SK-N-SH (cell line): ENCODE data around the gene NOTCH4. TPM values are rescaled to one million over a fixed set of nuclear protein-coding genes. Genes with fewer than 3 reads are reported as not detected.

Source experiments
- CTCF ChIA-PET: fragments of 300-600, 350-600 bp; formaldehyde crosslinking; extraction: SDS; loops from one replicate; lab custom pipeline; 2021; lab: Yijun Ruan, JAX
- POLR2A ChIA-PET: fragments of 350-600 bp; sonication (Branson Sonifier 250); formaldehyde crosslinking; extraction: SDS; loops from one replicate; lab custom pipeline; 2020; ENCODE audit warnings: antibody characterized with exemption, inconsistent platforms; lab: Yijun Ruan, JAX
- DNase-seq: peaks from one replicate; pipeline ENCODE4 v3.0.0; 2012
- H2AFZ ChIP-seq: fragments of 200-600 bp; sonication (generic); 2 replicates; pipeline ENCODE4 v1.8.1; 2016; ENCODE audit warnings: antibody characterized with exemption, mild to moderate bottlenecking, low read depth
- H3F3A ChIP-seq: fragments of 200-600 bp; sonication (generic); replicated peaks from 2 replicates; pipeline ENCODE3; 2016; ENCODE audit warnings: antibody characterized with exemption, mild to moderate bottlenecking; ENCODE audit not compliant: insufficient read depth
- H3K27ac ChIP-seq, 2 experiments: fragments of 200-500 bp in 1 of 2; fragments of 200-600 bp in 1 of 2; sonication (Bioruptor generic) in 1 of 2; sonication (generic), shearing (Covaris generic) in 1 of 2; 2 replicates each; pipeline versions ENCODE4 v1.5.1 to v1.6.1; 2014 to 2016; ENCODE audit warnings: low read depth in 2 of 2, inconsistent platforms in 1 of 2, low read length in 1 of 2, mild to moderate bottlenecking in 1 of 2, mixed read lengths in 1 of 2
- H3K27me3 ChIP-seq: fragments of 200-600 bp; sonication (generic), shearing (Covaris generic); 2 replicates; pipeline ENCODE4 v1.6.1; 2016; ENCODE audit warnings: mixed run types; ENCODE audit not compliant: insufficient read depth
- H3K36me3 ChIP-seq, 2 experiments: fragments of 200-500 bp in 1 of 2; fragments of 200-600 bp in 1 of 2; sonication (Bioruptor generic) in 1 of 2; sonication (generic) in 1 of 2; replicated peaks in 1 of 2; 2 replicates each; pipeline versions ENCODE3 to v1.5.1; 2014 to 2016; ENCODE audit warnings: low read length in 1 of 2, mild to moderate bottlenecking in 1 of 2; ENCODE audit not compliant: insufficient read depth in 2 of 2, control insufficient read depth in 1 of 2
- H3K4me1 ChIP-seq, 2 experiments: fragments of 200-500 bp in 1 of 2; fragments of 200-600 bp in 1 of 2; sonication (Bioruptor generic) in 1 of 2; sonication (generic), shearing (Covaris generic) in 1 of 2; 2 replicates each; pipeline versions ENCODE4 v1.5.1 to v1.6.1; 2014 to 2016; ENCODE audit warnings: low read depth in 1 of 2, low read length in 1 of 2, mixed run types in 1 of 2; ENCODE audit not compliant: insufficient read depth in 2 of 2, control insufficient read depth in 1 of 2
- H3K4me2 ChIP-seq: fragments of 200-600 bp; sonication (generic), shearing (Covaris generic); 2 replicates; pipeline ENCODE4 v1.6.1; 2017; ENCODE audit warnings: mixed run types
- H3K4me3 ChIP-seq, 2 experiments: fragments of 200-500 bp in 1 of 2; fragments of 200-600 bp in 1 of 2; sonication (Bioruptor generic) in 1 of 2; sonication (generic), shearing (Covaris generic) in 1 of 2; 2 replicates each; pipeline versions ENCODE4 v1.5.1 to v1.8.1; 2014 to 2016; ENCODE audit warnings: low read depth in 2 of 2, inconsistent platforms in 1 of 2, low read length in 1 of 2, mild to moderate bottlenecking in 1 of 2, mixed read lengths in 1 of 2, moderate library complexity in 1 of 2
- H3K79me2 ChIP-seq: fragments of 200-600 bp; sonication (generic); 2 replicates; pipeline ENCODE4 v1.8.1; 2017; ENCODE audit warnings: mild to moderate bottlenecking; ENCODE audit not compliant: insufficient read depth
- H3K9ac ChIP-seq: fragments of 200-600 bp; sonication (generic); 2 replicates; pipeline ENCODE4 v1.6.1; 2017; ENCODE audit warnings: mixed run types
- H3K9me2 ChIP-seq: fragments of 200-600 bp; sonication (generic); 2 replicates; pipeline ENCODE4 v1.6.1; 2017; ENCODE audit warnings: mixed run types
- H3K9me3 ChIP-seq: fragments of 200-600 bp; sonication (generic); 2 replicates; pipeline ENCODE4 v1.6.1; 2017; ENCODE audit warnings: mixed run types, mild to moderate bottlenecking, moderate library complexity
- H4K20me1 ChIP-seq: fragments of 200-600 bp; sonication (generic); 2 replicates; pipeline ENCODE4 v1.6.1; 2017; ENCODE audit warnings: mild to moderate bottlenecking, mixed run types; ENCODE audit not compliant: insufficient read depth
- EZH2phosphoT487 ChIP-seq: fragments of 200-600 bp; sonication (generic); IDR thresholded peaks from 2 replicates; pipeline ENCODE4 v1.6.1; 2017; ENCODE audit warnings: low read depth, mixed run types, mild to moderate bottlenecking, antibody characterized with exemption, moderate library complexity, borderline replicate concordance
- FOSL2 ChIP-seq: IDR thresholded peaks from 2 replicates; pipeline ENCODE4 v1.4.0; 2012; ENCODE audit warnings: low read depth, mild to moderate bottlenecking, moderate library complexity, borderline replicate concordance
- FOXJ3 ChIP-seq: sonication (generic); formaldehyde crosslinking; IDR thresholded peaks from 2 replicates; pipeline ENCODE4 v1.5.1; 2020; ENCODE audit warnings: mild to moderate bottlenecking, missing genetic modification reagents
- JUND ChIP-seq: IDR thresholded peaks from 2 replicates; pipeline ENCODE4 v1.4.0; 2012
- MEF2A ChIP-seq: IDR thresholded peaks from 2 replicates; pipeline ENCODE4 v1.4.0; 2012; ENCODE audit warnings: low read depth, borderline replicate concordance
- NFIC ChIP-seq: IDR thresholded peaks from 2 replicates; pipeline ENCODE4 v1.4.0; 2012; ENCODE audit warnings: borderline replicate concordance
- RAD21 ChIP-seq: IDR thresholded peaks from 2 replicates; pipeline ENCODE4 v1.6.1; 2012; ENCODE audit warnings: mild to moderate bottlenecking, low read length
- RCOR1 ChIP-seq: fragments of 150-350 bp; IDR thresholded peaks from 2 replicates; pipeline ENCODE4 v1.6.1; 2017; ENCODE audit warnings: antibody characterized with exemption, low read length
- REST ChIP-seq: IDR thresholded peaks from 2 replicates; pipeline ENCODE4 v1.6.1; 2012; ENCODE audit warnings: mild to moderate bottlenecking, low read depth, low read length, moderate library complexity
- RXRA ChIP-seq: IDR thresholded peaks from 2 replicates; pipeline ENCODE4 v1.4.0; 2012; ENCODE audit warnings: low read depth, mild to moderate bottlenecking, borderline replicate concordance
- TEAD4 ChIP-seq: IDR thresholded peaks from 2 replicates; pipeline ENCODE4 v1.4.0; 2012; ENCODE audit warnings: mild to moderate bottlenecking, borderline replicate concordance; ENCODE audit not compliant: insufficient read depth
- WGBS: methylation state at CpG from one replicate; pipeline ENCODE4 v1.1.6; 2017; ENCODE audit warnings: low lambda C conversion rate; 5-methylcytosine and 5-hydroxymethylcytosine counted together
- polyA plus RNA-seq, 3 experiments: library from polyadenylated mRNA; depleted of rRNA; stranded (reverse); fragments of >200 nt; gene quantifications; 2 replicates each; pipeline ENCODE4 v1.2.3, GENCODE V29; 2012
- TF ChIP-seq, protein P1 (sequence below): IDR thresholded peaks from 2 replicates; pipeline ENCODE4 v1.4.0; 2012; ENCODE audit warnings: low read depth
- TF ChIP-seq, protein P2 (sequence below): fragments of 200-600 bp; sonication (generic); IDR thresholded peaks from 2 replicates; pipeline ENCODE4 v1.6.1; 2017; ENCODE audit warnings: antibody characterized with exemption, mild to moderate bottlenecking, moderate library complexity

The NOTCH4 gene
- polyA plus RNA-seq, 1 of the 3 experiments (the other 2 are of a cell fraction), result 2.5 TPM

- peaks cover 10 to 19% of the 10 kb centered on the region in 2 experiments for H3K36me3 ChIP-seq
- H3K27ac ChIP-seq, result no peak within 1 kb of the TSS
- no peak for DNase-seq
- H3K79me2 ChIP-seq, result no peaks in the 10 kb centered on the region
- H4K20me1 ChIP-seq, result no peaks in the 10 kb centered on the region
- no peaks in the 10 kb centered on the region for H3K27me3 ChIP-seq
- H3K4me3 ChIP-seq, result no peak within 1 kb of the TSS
- H3K4me1 ChIP-seq, result no peaks in the 10 kb centered on the region
- H3K4me2 ChIP-seq, result no peak within 1 kb of the TSS
- no peak within 1 kb of the TSS for H2AFZ ChIP-seq
- TF ChIP-seq, protein P1, sequence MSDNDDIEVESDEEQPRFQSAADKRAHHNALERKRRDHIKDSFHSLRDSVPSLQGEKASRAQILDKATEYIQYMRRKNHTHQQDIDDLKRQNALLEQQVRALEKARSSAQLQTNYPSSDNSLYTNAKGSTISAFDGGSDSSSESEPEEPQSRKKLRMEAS, result no peak
- TF ChIP-seq NFIC, result no peak
- TF ChIP-seq JUND, result no peak
- TF ChIP-seq RXRA, result no peak
- no peak for TF ChIP-seq FOXJ3 (CRISPR knock-in tag)
- TF ChIP-seq, protein P2, sequence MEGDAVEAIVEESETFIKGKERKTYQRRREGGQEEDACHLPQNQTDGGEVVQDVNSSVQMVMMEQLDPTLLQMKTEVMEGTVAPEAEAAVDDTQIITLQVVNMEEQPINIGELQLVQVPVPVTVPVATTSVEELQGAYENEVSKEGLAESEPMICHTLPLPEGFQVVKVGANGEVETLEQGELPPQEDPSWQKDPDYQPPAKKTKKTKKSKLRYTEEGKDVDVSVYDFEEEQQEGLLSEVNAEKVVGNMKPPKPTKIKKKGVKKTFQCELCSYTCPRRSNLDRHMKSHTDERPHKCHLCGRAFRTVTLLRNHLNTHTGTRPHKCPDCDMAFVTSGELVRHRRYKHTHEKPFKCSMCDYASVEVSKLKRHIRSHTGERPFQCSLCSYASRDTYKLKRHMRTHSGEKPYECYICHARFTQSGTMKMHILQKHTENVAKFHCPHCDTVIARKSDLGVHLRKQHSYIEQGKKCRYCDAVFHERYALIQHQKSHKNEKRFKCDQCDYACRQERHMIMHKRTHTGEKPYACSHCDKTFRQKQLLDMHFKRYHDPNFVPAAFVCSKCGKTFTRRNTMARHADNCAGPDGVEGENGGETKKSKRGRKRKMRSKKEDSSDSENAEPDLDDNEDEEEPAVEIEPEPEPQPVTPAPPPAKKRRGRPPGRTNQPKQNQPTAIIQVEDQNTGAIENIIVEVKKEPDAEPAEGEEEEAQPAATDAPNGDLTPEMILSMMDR, result no peak
- no peak for TF ChIP-seq EZH2phosphoT487
- no peak for TF ChIP-seq RCOR1
- TF ChIP-seq REST, result no peak
- TF ChIP-seq RAD21, result no peak
- no peak within 1 kb of the TSS for H3K9ac ChIP-seq
- no peaks in the 10 kb centered on the region for H3K9me3 ChIP-seq
- peaks cover 2% of the 10 kb centered on the region for H3F3A ChIP-seq
- POLR2A ChIA-PET, result no interaction called here
- H3K9me2 ChIP-seq, result no peaks in the 10 kb centered on the region
- CTCF ChIA-PET, result interaction anchor here (1.0 to 2.0 kb wide), 4 partner anchors 10 to 46 kb away, joined by 3 to 7 read pairs (median 5); partner anchors contain the start of gene AGPAT1
Observed at GRCh38 chr6:32164295-32164694, 59.6 kb downstream of the NOTCH4 start, which contains the start of gene EGFL8. Gene EGFL8 (plus strand): TSS chr6:32164595. CDS start chr6:32166166, 1,571 bp downstream.

DNA sequence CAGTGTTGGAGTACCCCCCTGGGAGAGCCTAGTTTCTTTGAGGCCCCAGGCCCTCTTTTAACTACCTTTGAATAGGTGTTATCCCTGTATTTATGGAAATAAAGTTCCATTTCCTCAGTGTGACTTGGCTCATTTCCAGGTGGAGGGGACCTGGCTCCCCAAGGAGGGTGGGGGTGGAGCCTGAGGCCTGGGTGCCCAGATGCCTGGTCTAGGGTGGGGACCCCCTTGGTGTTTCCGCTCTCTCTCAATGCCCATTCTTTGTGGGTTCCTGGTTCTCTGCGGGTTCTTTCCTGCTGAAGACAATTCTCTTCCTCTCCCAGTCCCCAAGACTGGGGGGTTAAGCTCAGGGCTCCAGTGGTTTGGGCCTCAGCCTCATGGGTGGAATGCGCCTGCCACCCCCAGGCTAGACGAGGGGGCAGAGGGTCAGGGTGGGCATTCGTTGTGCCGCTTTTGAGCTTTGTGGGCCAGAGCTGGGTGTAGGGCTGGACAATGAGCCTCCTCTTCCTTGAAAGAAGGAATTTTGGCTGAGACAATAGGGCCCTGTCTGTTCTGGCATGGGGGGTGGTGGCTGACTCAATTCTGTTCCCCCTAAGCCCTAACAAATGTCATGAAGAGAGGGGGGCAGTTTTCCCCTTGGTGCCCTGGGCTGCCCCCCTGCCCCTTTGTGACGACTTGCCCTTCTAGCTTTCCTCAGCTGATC lies 60.2 kb downstream of the NOTCH4 start:
- Histone ChIP-seq H3K4me3 (no peak overlapping the region), H4K20me1 (no peaks in the 10 kb centered on the region), H2AFZ (no peak overlapping the region), H3K27me3 (no peaks in the 10 kb centered on the region), H3K27ac (no peak overlapping the region), H3K36me3 (peaks cover 12 to 17% of the 10 kb centered on the region in 2 experiments), H3K4me1 (no peaks in the 10 kb centered on the region), H3K4me2 (no peak overlapping the region), H3K9me3 (no peaks in the 10 kb centered on the region), H3K9ac (no peak overlapping the region), H3K9me2 (no peaks in the 10 kb centered on the region), H3F3A (peaks cover 2% of the 10 kb centered on the region), H3K79me2 (no peaks in the 10 kb centered on the region)
- CTCF ChIA-PET, result interaction anchor here (1.2 to 2.0 kb wide), 3 partner anchors 9 to 45 kb away, joined by 3 to 7 read pairs (median 7); partner anchors contain the start of gene AGPAT1
- no peak for TF ChIP-seq FOSL2
- TF ChIP-seq TEAD4, result no peak
- TF ChIP-seq MEF2A, result no peak
- no peak for TF ChIP-seq JUND
- DNase-seq, result no peak
- 100% methylated on average over 1 of the region's 7 CpGs for WGBS
- POLR2A ChIA-PET, result no interaction called here
